Lung microvascular endothelial cell (primary cell): Measurements from ENCODE around the gene GIMAP8. TPM values are rescaled to one million over a fixed set of nuclear protein-coding genes. Genes with fewer than 3 reads are reported as not detected.
"Not testable (repeated sequence)": the region's sequence is repeated elsewhere in the genome, so short reads cannot be mapped to it uniquely, and the experiment has no call there.

Experiments used
- DNase-seq, 2 donors: peaks; one replicate each; pipeline versions ENCODE4 v3.0.0 to v3.0.0-alpha.2; 2010; ENCODE audit warnings: low read depth in 2 of 2
- total RNA-seq: library from RNA; depleted of rRNA; stranded (reverse); fragments of >200 nt; gene quantifications from 2 replicates; pipeline ENCODE4 v1.2.1, GENCODE V29; 2014

GIMAP8 gene
- total RNA-seq, 1 donor from 2014 or later, result 137 TPM

GRCh38 chr7:150513758-150514157 lies 63.3 kb downstream of the GIMAP8 start:
- DNase-seq, result no peak

GRCh38 chr7:150514748-150515222 lies 64.4 kb downstream of the GIMAP8 start, which contains the start of gene GIMAP7:
GIMAP7 (plus strand) TSS chr7:150514872; CDS start chr7:150519975, 5,103 bp downstream.
- peak; percentile 45 to 48 for DNase-seq

- peak; percentile 11 to 44 for DNase-seq
Measured at GRCh38 chr7:150515248-150516147, 65.1 kb downstream of the GIMAP8 start.

GRCh38 chr7:150516956-150517745 lies 66.7 kb downstream of the GIMAP8 start:
- DNase-seq, result peak; percentile 29 to 32

GRCh38 chr7:150519310-150519709 lies 68.9 kb downstream of the GIMAP8 start:
- DNase-seq, result no peak

GRCh38 chr7:150520145-150520544 lies 69.7 kb downstream of the GIMAP8 start:
- DNase-seq, result no peak

- not testable (repeated sequence) for DNase-seq
Measured at GRCh38 chr7:150522931-150523330, 72.5 kb downstream of the GIMAP8 start.

- DNase-seq, result no peak
Measured at GRCh38 chr7:150524018-150524417, 73.6 kb downstream of the GIMAP8 start.

Other genes with a start within 250 kb of the GIMAP8 start
- 2.2 and 5.8 TPM in 2 replicates for gene LRRC61, start 127.3 kb upstream of the GIMAP8 start, total RNA-seq
- gene ACTR3C, start 127.1 kb upstream of the GIMAP8 start, total RNA-seq, result 2.6 and 8.3 TPM in 2 replicates
- 0.22 and 2.8 TPM in 2 replicates for gene RARRES2, start 109.0 kb upstream of the GIMAP8 start, total RNA-seq
- 41.9 and 44.0 TPM in 2 replicates for gene REPIN1, start 81.8 kb upstream of the GIMAP8 start, total RNA-seq
- gene ZNF775, start 71.3 kb upstream of the GIMAP8 start, total RNA-seq, result 4.6 and 5.4 TPM in 2 replicates
- 44.2 and 104 TPM in 2 replicates for gene GIMAP7, start 64.2 kb downstream of the GIMAP8 start, total RNA-seq
- gene GIMAP4, start 116.8 kb downstream of the GIMAP8 start, total RNA-seq, result 166 and 197 TPM in 2 replicates
- 159 and 175 TPM in 2 replicates for gene GIMAP6, start 181.8 kb downstream of the GIMAP8 start, total RNA-seq
- 34.0 and 42.3 TPM in 2 replicates for gene GIMAP2, start 235.1 kb downstream of the GIMAP8 start, total RNA-seq